Type B pancreatic cell (in vitro differentiated cells): ENCODE data around the gene TMEM131L. TPM values are rescaled to one million over a fixed set of nuclear protein-coding genes. Genes with fewer than 3 reads are reported as not detected.

ENCODE experiments used
- DNase-seq: peaks from one replicate; pipeline ENCODE4 v3.0.0; 2021; ENCODE audit warnings: mixed read lengths; ENCODE audit not compliant: unreplicated experiment; ENCODE audit errors: extremely low spot score
- H3K27ac Mint-ChIP-seq: 2 replicates; pipeline ENCODE4 v1.8.0; 2021; ENCODE audit warnings: mild to moderate bottlenecking, mixed read lengths
- H3K27me3 Mint-ChIP-seq: 2 replicates; pipeline ENCODE4 v1.8.0; 2021; ENCODE audit warnings: mixed read lengths
- H3K36me3 Mint-ChIP-seq: 2 replicates; pipeline ENCODE4 v1.8.0; 2021; ENCODE audit warnings: mixed read lengths
- H3K4me1 Mint-ChIP-seq: one replicate; pipeline ENCODE4 v1.8.0; 2021; ENCODE audit warnings: mixed read lengths; ENCODE audit not compliant: unreplicated experiment
- H3K4me3 Mint-ChIP-seq: 2 replicates; pipeline ENCODE4 v1.8.0; 2021; ENCODE audit warnings: mild to moderate bottlenecking, mixed read lengths
- H3K9me3 Mint-ChIP-seq: 2 replicates; pipeline ENCODE4 v1.8.0; 2021; ENCODE audit warnings: mixed read lengths
- total RNA-seq: library from RNA; stranded (reverse); gene quantifications from 2 replicates; pipeline ENCODE4 v1.2.1, GENCODE V29; 2021; ENCODE audit warnings: low replicate concordance
- TF ChIP-seq, protein P1 (sequence below): fragments of 200-600 bp; sonication (generic); conservative IDR thresholded peaks from 2 replicates; pipeline ENCODE4 v1.5.0; 2021; ENCODE audit warnings: antibody characterized with exemption, mild to moderate bottlenecking

Gene TMEM131L
- total RNA-seq, 1 donor from 2014 or later, result 21.3 TPM

- no peaks in the 10 kb centered on the region for H3K27me3 Mint-ChIP-seq
- no peak overlapping the region for H3K27ac Mint-ChIP-seq
- peaks cover 13% of the 10 kb centered on the region for H3K4me1 Mint-ChIP-seq
- H3K4me3 Mint-ChIP-seq, result no peak overlapping the region
- DNase-seq, result no peak
- TF ChIP-seq, protein P1, sequence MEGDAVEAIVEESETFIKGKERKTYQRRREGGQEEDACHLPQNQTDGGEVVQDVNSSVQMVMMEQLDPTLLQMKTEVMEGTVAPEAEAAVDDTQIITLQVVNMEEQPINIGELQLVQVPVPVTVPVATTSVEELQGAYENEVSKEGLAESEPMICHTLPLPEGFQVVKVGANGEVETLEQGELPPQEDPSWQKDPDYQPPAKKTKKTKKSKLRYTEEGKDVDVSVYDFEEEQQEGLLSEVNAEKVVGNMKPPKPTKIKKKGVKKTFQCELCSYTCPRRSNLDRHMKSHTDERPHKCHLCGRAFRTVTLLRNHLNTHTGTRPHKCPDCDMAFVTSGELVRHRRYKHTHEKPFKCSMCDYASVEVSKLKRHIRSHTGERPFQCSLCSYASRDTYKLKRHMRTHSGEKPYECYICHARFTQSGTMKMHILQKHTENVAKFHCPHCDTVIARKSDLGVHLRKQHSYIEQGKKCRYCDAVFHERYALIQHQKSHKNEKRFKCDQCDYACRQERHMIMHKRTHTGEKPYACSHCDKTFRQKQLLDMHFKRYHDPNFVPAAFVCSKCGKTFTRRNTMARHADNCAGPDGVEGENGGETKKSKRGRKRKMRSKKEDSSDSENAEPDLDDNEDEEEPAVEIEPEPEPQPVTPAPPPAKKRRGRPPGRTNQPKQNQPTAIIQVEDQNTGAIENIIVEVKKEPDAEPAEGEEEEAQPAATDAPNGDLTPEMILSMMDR, result no peak
- H3K9me3 Mint-ChIP-seq, result no peaks in the 10 kb centered on the region
- H3K36me3 Mint-ChIP-seq, result peaks cover 17% of the 10 kb centered on the region
Observed at GRCh38 chr4:153638999-153639398, 172.8 kb downstream of the TMEM131L start.

DNA sequence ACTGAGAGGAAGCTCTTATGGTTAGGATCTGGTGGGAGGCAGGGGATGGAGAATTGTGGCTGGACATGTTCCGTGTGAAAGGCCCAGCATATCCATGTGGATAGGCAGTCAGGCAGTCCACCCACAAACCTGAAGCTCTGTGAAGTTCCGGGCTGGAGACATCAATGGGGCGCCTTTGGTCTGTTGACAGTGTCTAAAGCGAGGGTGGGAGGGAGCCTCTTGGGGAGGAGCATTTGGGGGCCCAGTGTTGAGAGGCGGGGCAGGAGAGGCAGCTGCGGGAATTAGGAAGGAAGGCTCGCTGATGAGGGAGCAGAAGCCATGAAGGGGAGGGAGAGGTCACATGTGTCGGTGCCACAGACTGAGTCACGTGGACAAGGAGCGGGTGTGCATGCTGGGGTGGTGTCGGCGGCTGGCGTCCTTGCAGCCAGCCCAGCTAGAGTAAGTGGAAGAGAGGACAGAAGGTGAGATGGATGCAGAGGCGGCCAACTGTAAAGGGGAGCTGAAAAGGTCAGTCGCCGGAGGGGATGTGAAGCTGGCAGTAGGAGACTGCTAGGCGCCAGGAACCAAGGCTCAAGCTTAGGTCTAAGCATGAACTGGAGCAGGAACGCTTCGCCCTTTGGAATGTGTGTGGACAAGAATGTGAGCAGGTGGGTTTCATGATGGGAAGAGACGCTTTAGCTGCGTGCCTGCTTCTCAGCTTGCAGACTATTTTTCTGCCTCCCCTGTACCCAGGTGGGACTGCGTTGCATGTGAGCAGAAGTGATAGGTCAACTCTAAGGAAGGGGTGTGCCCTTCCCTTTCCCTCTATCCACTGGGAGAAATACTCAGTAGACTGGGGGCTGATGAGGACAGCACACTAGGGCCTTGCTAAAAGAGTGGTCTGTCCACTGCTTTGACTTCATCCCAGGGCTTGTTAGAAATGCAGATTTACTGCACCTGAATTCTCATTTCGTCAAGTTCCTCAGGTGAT, 174.0 kb downstream of the TMEM131L start:
- Mint-ChIP-seq H3K9me3 (peaks cover 2% of the 10 kb centered on the region), H3K36me3 (peaks cover 13% of the 10 kb centered on the region), H3K4me3 (no peak overlapping the region), H3K27me3 (no peaks in the 10 kb centered on the region), H3K4me1 (peaks cover 13% of the 10 kb centered on the region), H3K27ac (no peak overlapping the region)
- TF ChIP-seq, protein P1, result no peak
- DNase-seq, result no peak

GRCh38 chr4:153641532-153641931, 175.4 kb downstream of the TMEM131L start:
- TF ChIP-seq, protein P1, result no peak
- Mint-ChIP-seq H3K9me3 (peaks cover 5% of the 10 kb centered on the region), H3K4me3 (no peak overlapping the region), H3K4me1 (peaks cover 13% of the 10 kb centered on the region), H3K27ac (no peak overlapping the region), H3K27me3 (no peaks in the 10 kb centered on the region), H3K36me3 (peaks cover 5% of the 10 kb centered on the region)
- no peak for DNase-seq

DNA sequence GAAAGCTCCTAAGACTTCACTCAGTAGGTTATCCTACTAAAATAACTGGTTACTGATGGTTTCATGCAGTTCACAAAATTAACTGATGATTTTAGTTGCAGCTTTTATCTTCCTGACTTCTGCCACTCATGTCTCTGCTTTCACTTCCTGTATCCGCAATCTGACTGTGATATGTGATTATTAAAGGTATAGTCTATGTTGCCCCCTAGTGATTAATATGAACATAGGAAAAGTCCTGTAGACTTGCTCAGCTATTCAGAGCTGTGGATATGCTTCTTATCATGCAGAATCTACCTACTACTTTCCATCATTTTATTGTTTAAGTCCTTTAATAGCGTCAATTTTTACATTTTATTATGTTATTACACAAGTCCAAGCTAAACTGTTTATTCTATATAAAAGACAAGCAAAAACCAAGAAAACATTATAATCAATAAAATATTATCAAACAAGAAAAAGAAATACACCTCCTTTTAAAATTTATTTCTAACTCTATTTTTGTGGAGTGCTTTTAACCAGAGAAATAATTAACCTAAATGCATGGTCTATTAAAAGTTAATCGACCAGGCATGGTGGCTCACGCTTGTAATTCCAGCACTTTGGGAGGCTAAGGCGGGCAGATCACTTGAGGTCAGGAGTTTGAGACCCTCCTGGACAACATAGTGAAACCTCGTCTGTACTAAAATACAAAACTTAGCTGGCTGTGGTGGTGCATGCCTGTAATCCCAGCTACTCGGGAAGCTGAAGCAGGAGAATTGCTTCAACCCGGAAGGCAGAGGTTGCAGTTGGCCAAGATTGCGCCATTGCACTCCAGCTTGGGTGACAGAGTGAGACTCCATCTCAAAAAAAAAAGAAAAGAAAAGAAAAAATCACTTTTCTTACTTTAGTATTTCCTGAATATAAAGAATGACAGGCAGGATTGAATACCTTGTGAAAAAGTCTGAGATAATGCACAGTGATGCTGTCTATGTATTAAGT, 177.5 kb downstream of the TMEM131L start:
- H3K4me1 Mint-ChIP-seq, result peaks cover 18% of the 10 kb centered on the region
- no peak for DNase-seq
- peaks cover 5% of the 10 kb centered on the region for H3K9me3 Mint-ChIP-seq
- H3K36me3 Mint-ChIP-seq, result peaks cover 4% of the 10 kb centered on the region
- no peaks in the 10 kb centered on the region for H3K27me3 Mint-ChIP-seq
- no peak overlapping the region for H3K27ac Mint-ChIP-seq
- H3K4me3 Mint-ChIP-seq, result no peak overlapping the region
- TF ChIP-seq, protein P1, result peak; percentile 75

- no peak for DNase-seq
- no peaks in the 10 kb centered on the region for H3K36me3 Mint-ChIP-seq
- H3K27ac Mint-ChIP-seq, result no peak overlapping the region
- TF ChIP-seq, protein P1, result peak; percentile 56
- H3K4me1 Mint-ChIP-seq, result peaks cover 10% of the 10 kb centered on the region
- H3K4me3 Mint-ChIP-seq, result no peak overlapping the region
- no peaks in the 10 kb centered on the region for H3K27me3 Mint-ChIP-seq
- peaks cover 5% of the 10 kb centered on the region for H3K9me3 Mint-ChIP-seq
Observed at GRCh38 chr4:153645183-153645582, 179.0 kb downstream of the TMEM131L start.
